ENCODE results near the gene CHTOP. TPM values are rescaled to one million over a fixed set of nuclear protein-coding genes. Genes with fewer than 3 reads are reported as not detected.
"Not testable (repeated sequence)": the region's sequence is repeated elsewhere in the genome, so short reads cannot be mapped to it uniquely, and the experiment has no call there.

Gene CHTOP
- total RNA-seq, 1 donor from 2014 or later, result 55.5 TPM

GRCh38 chr1:153658400-153659174, 24.7 kb downstream of the CHTOP start, which contains the start of gene SNAPIN:
SNAPIN (plus strand) TSS chr1:153658703; CDS start chr1:153658744, 41 bp downstream.
- peak; percentile 97 for DNase-seq (ENCODE audit: low spot score)

GRCh38 chr1:153659175-153659534, 25.3 kb downstream of the CHTOP start:
- DNase-seq (ENCODE audit: low spot score), result no peak

- DNase-seq (ENCODE audit: low spot score), result peak; percentile 82
Observed at GRCh38 chr1:153659656-153660055, 25.8 kb downstream of the CHTOP start.

GRCh38 chr1:153661111-153661708, 27.3 kb downstream of the CHTOP start:
- DNase-seq (ENCODE audit: low spot score), result peak; percentile 18

- no peak for DNase-seq (ENCODE audit: low spot score)
Observed at GRCh38 chr1:153662269-153662668, 28.4 kb downstream of the CHTOP start.

- peak; percentile 35 for DNase-seq (ENCODE audit: low spot score)
Observed at GRCh38 chr1:153663211-153663610, 29.3 kb downstream of the CHTOP start.

GRCh38 chr1:153667439-153667838, 33.6 kb downstream of the CHTOP start:
- DNase-seq (ENCODE audit: low spot score), result peak; percentile 22

GRCh38 chr1:153668672-153669071, 34.8 kb downstream of the CHTOP start:
- DNase-seq (ENCODE audit: low spot score), result not testable (repeated sequence)

GRCh38 chr1:153669606-153670005, 35.7 kb downstream of the CHTOP start:
- DNase-seq (ENCODE audit: low spot score), result no peak

- no peak for DNase-seq (ENCODE audit: low spot score)
Observed at GRCh38 chr1:153670257-153670858, 36.5 kb downstream of the CHTOP start.

GRCh38 chr1:153670859-153671627, 37.2 kb downstream of the CHTOP start, which contains the start of gene ILF2:
ILF2 (minus strand) TSS chr1:153670993; CDS start chr1:153670922, 71 bp downstream.
- peak; percentile 97 for DNase-seq (ENCODE audit: low spot score)

GRCh38 chr1:153671628-153672353, 37.9 kb downstream of the CHTOP start:
- not testable (repeated sequence) for DNase-seq (ENCODE audit: low spot score)

GRCh38 chr1:153673511-153673910, 39.6 kb downstream of the CHTOP start:
- no peak for DNase-seq (ENCODE audit: low spot score)

- no peak for DNase-seq (ENCODE audit: low spot score)
Observed at GRCh38 chr1:153677718-153678518, 44.1 kb downstream of the CHTOP start.

GRCh38 chr1:153678519-153679336, 44.9 kb downstream of the CHTOP start, which contains the start of gene NPR1:
NPR1 (plus strand) TSS chr1:153678688; CDS start chr1:153679109, 421 bp downstream.
- DNase-seq (ENCODE audit: low spot score), result no peak

- no peak for DNase-seq (ENCODE audit: low spot score)
Observed at GRCh38 chr1:153679337-153680119, 45.7 kb downstream of the CHTOP start.

GRCh38 chr1:153680120-153680403, 46.2 kb downstream of the CHTOP start:
- no peak for DNase-seq (ENCODE audit: low spot score)

- no peak for DNase-seq (ENCODE audit: low spot score)
Observed at GRCh38 chr1:153682730-153683129, 48.9 kb downstream of the CHTOP start.
